Omental fat pad (tissue), 4 donors: Measurements from ENCODE around the gene ATP11A. TPM values are rescaled to one million over a fixed set of nuclear protein-coding genes. Genes with fewer than 3 reads are reported as not detected.
"Not testable (repeated sequence)": the region's sequence is repeated elsewhere in the genome, so short reads cannot be mapped to it uniquely, and the experiment has no call there.

ENCODE experiments used
- ATAC-seq: fragments of 150-250 bp; one replicate; pipeline ENCODE4 v1.9.1; 2016; ENCODE audit warnings: mild to moderate bottlenecking, moderate library complexity; ENCODE audit not compliant: low FRiP score
- DNase-seq: peaks from one replicate; pipeline ENCODE4 v3.0.0-alpha.2; 2019; ENCODE audit warnings: low spot score
- CTCF ChIP-seq, 3 donors: fragments of 450-650 bp; IDR thresholded peaks; one replicate each; pipeline ENCODE4 v1.5.1; 2016 to 2017; ENCODE audit warnings: antibody characterized with exemption in 3 of 3, mild to moderate bottlenecking in 3 of 3, moderate library complexity in 2 of 3
- total RNA-seq, 4 donors: library from RNA; depleted of rRNA; stranded (reverse); fragments of >200 nt; gene quantifications; one replicate each; pipeline ENCODE4 v1.1.0, GENCODE V29; 2016

The ATP11A gene
- total RNA-seq, 4 donors from 2014 or later, result 32.8 to 61.4 (median 45.7) TPM

GRCh38 chr13:112836940-112837339, 147.1 kb downstream of the ATP11A start:
- TF ChIP-seq CTCF (IDR thresholded peaks at IDR 0.05), result no peak
- DNase-seq (no peak), ATAC-seq (no peak)

- DNase-seq (no peak), ATAC-seq (no peak)
- TF ChIP-seq CTCF (IDR thresholded peaks at IDR 0.05), result no peak
Observed at GRCh38 chr13:112837371-112838037, 147.7 kb downstream of the ATP11A start.

- DNase-seq (no peak), ATAC-seq (no peak)
- no peak for TF ChIP-seq CTCF (IDR thresholded peaks at IDR 0.05)
Observed at GRCh38 chr13:112838038-112838841, 148.4 kb downstream of the ATP11A start.

GRCh38 chr13:112838842-112839117, 148.9 kb downstream of the ATP11A start:
- no peak for DNase-seq
- ATAC-seq, result no peak
- no peak for TF ChIP-seq CTCF (IDR thresholded peaks at IDR 0.05)

GRCh38 chr13:112839356-112840105, 149.7 kb downstream of the ATP11A start:
- DNase-seq (no peak), ATAC-seq (no peak)
- no peak for TF ChIP-seq CTCF (IDR thresholded peaks at IDR 0.05)

- no peak for TF ChIP-seq CTCF (IDR thresholded peaks at IDR 0.05)
- ATAC-seq (no peak), DNase-seq (no peak)
Observed at GRCh38 chr13:112840472-112841302, 150.8 kb downstream of the ATP11A start.

- DNase-seq, ATAC-seq: not testable (repeated sequence)
Observed at GRCh38 chr13:112841303-112842015, 151.6 kb downstream of the ATP11A start.
